PC-3 (cell line): ENCODE measurements around the gene SNAPC3. TPM values are rescaled to one million over a fixed set of nuclear protein-coding genes. Genes with fewer than 3 reads are reported as not detected.

Experiments used
- ATAC-seq: fragments of 200-7000 bp; cut with Tn5 transposase; 2 replicates; pipeline ENCODE4 v1.9.1; 2020; ENCODE audit warnings: mild to moderate bottlenecking, moderate library complexity
- BruUV-seq: library from RNA; stranded (reverse); fragments of 400-500 nt; replicated peaks from 2 replicates; lab custom pipeline; 2021; lab: Mats Ljungman, UMichigan
- CTCF ChIA-PET: fragments of 300-600 bp; sonication (Branson Sonifier 250); formaldehyde crosslinking; loops from one replicate; lab custom pipeline; 2022; ENCODE audit warnings: antibody characterized with exemption; lab: Charles Lee
- POLR2A ChIA-PET: fragments of 300-600 bp; sonication (Branson Sonifier 250); formaldehyde crosslinking; loops from one replicate; lab custom pipeline; 2022; ENCODE audit warnings: antibody characterized with exemption; ENCODE audit not compliant: unreplicated experiment; lab: Charles Lee
- DNase-seq: peaks from one replicate; pipeline ENCODE4 v3.0.0-alpha.2; 2015
- H2AFZ ChIP-seq: fragments of 300-600 bp; sonication (generic); 2 replicates; pipeline ENCODE4 v1.6.0; 2016; ENCODE audit warnings: antibody characterized with exemption, low read length
- H3F3A ChIP-seq: fragments of 300-600 bp; sonication (generic); one replicate; pipeline ENCODE4 v1.6.0; 2017; ENCODE audit warnings: antibody characterized with exemption, low read length, control low read depth, mild to moderate bottlenecking; ENCODE audit not compliant: unreplicated experiment
- H3K27ac ChIP-seq: fragments of 300-600 bp; sonication (generic); 2 replicates; pipeline ENCODE4 v1.5.1; 2016; ENCODE audit warnings: mild to moderate bottlenecking, low read length
- H3K27me3 ChIP-seq: fragments of 300-600 bp; sonication (generic); 2 replicates; pipeline ENCODE4 v1.6.1; 2016; ENCODE audit warnings: low read length, mixed read lengths
- H3K36me3 ChIP-seq: fragments of 300-600 bp; sonication (generic); 2 replicates; pipeline ENCODE4 v1.6.1; 2016; ENCODE audit warnings: low read depth, mixed run types, low read length, mixed read lengths
- H3K4me1 ChIP-seq: fragments of 300-600 bp; sonication (generic); 2 replicates; pipeline ENCODE4 v1.5.1; 2016; ENCODE audit warnings: low read length; ENCODE audit not compliant: insufficient read depth
- H3K4me2 ChIP-seq: fragments of 300-600 bp; sonication (generic); 2 replicates; pipeline ENCODE4 v1.6.0; 2016; ENCODE audit warnings: low read length
- H3K4me3 ChIP-seq: fragments of 300-600 bp; sonication (generic); 2 replicates; pipeline ENCODE4 v1.5.1; 2016; ENCODE audit warnings: mild to moderate bottlenecking, low read length, mixed read lengths
- H3K79me2 ChIP-seq: fragments of 300-600 bp; sonication (generic); 2 replicates; pipeline ENCODE4 v1.6.1; 2017; ENCODE audit warnings: low read length, mixed read lengths
- H3K9ac ChIP-seq: fragments of 300-600 bp; sonication (generic); 2 replicates; pipeline ENCODE4 v1.6.0; 2016; ENCODE audit warnings: mild to moderate bottlenecking, low read length
- H3K9me2 ChIP-seq: fragments of 300-600 bp; sonication (generic); replicated peaks from 2 replicates; pipeline ENCODE4 v1.6.1; 2016; ENCODE audit warnings: mixed run types, low read length, mixed read lengths
- H3K9me3 ChIP-seq: fragments of 300-600 bp; sonication (generic); 2 replicates; pipeline ENCODE4 v1.6.1; 2016; ENCODE audit warnings: low read length, mixed read lengths
- H4K20me1 ChIP-seq: fragments of 300-600 bp; sonication (generic); 2 replicates; pipeline ENCODE4 v1.6.1; 2016; ENCODE audit warnings: low read length, mixed read lengths
- EZH2 ChIP-seq: fragments of 300-600 bp; sonication (generic); IDR thresholded peaks from one replicate; pipeline ENCODE4 v1.6.1; 2017; ENCODE audit warnings: antibody characterized with exemption, mild to moderate bottlenecking, low read length; ENCODE audit not compliant: unreplicated experiment
- EZH2phosphoT487 ChIP-seq: fragments of 300-600 bp; sonication (generic); IDR thresholded peaks from 2 replicates; pipeline ENCODE4 v1.6.1; 2018; ENCODE audit warnings: mild to moderate bottlenecking, antibody characterized with exemption, low read length, borderline replicate concordance
- intact Hi-C: fragments of 100-400 bp; cut with micrococcal nuclease; formaldehyde crosslinking; loops from 2 replicates; pipeline ENCODE4 v1.9.0; 2023
- total RNA-seq: library from RNA; depleted of rRNA; stranded (reverse); fragments of >200 nt; gene quantifications from 2 replicates; pipeline ENCODE4 v1.2.3, GENCODE V29; 2014
- TF ChIP-seq, protein P1 (sequence below): fragments of 300-600 bp; sonication (generic); conservative IDR thresholded peaks from 2 replicates; pipeline ENCODE4 v1.5.1; 2017; ENCODE audit warnings: antibody characterized with exemption, low read depth, mild to moderate bottlenecking, low read length

Gene SNAPC3
- total RNA-seq, 1 experiment from 2014 or later = 25.4 TPM

DNA sequence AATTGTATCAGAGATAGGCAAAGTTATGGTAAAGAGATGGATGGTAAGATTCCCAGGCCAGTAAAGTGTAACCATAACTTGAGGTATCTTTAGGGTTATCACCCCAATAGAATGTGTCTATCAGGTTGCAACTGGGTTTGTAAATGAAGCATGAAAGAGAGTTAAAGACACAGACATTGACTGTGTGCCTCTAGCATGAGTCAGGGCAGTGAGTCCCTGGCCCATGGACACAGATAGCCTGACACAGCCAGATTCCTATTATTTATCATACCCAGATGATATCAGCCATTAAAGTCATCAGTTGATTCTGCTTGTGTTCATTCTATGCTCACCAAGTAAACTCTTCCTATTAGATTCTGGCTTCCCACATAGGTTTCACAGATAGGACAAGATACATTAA, 33.5 kb upstream of the SNAPC3 start:
- BruUV-seq = no TSS peak
- ChIA-PET CTCF (no interaction called here), POLR2A (no interaction called here)
- H4K20me1 ChIP-seq = no peaks in the 10 kb centered on the region
- no peaks in the 10 kb centered on the region for H3K9me3 ChIP-seq
- no peak overlapping the region for H3K27ac ChIP-seq
- H3F3A ChIP-seq = no peaks in the 10 kb centered on the region
- H3K27me3 ChIP-seq = no peaks in the 10 kb centered on the region
- H3K79me2 ChIP-seq = no peaks in the 10 kb centered on the region
- no peak overlapping the region for H3K4me3 ChIP-seq
- intact Hi-C loops = no loop called here
- no peaks in the 10 kb centered on the region for H3K4me1 ChIP-seq
- TF ChIP-seq EZH2phosphoT487 = no peak
- no peak for TF ChIP-seq EZH2
- TF ChIP-seq, protein P1, sequence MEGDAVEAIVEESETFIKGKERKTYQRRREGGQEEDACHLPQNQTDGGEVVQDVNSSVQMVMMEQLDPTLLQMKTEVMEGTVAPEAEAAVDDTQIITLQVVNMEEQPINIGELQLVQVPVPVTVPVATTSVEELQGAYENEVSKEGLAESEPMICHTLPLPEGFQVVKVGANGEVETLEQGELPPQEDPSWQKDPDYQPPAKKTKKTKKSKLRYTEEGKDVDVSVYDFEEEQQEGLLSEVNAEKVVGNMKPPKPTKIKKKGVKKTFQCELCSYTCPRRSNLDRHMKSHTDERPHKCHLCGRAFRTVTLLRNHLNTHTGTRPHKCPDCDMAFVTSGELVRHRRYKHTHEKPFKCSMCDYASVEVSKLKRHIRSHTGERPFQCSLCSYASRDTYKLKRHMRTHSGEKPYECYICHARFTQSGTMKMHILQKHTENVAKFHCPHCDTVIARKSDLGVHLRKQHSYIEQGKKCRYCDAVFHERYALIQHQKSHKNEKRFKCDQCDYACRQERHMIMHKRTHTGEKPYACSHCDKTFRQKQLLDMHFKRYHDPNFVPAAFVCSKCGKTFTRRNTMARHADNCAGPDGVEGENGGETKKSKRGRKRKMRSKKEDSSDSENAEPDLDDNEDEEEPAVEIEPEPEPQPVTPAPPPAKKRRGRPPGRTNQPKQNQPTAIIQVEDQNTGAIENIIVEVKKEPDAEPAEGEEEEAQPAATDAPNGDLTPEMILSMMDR = no peak
- DNase-seq = no peak
- no peaks in the 10 kb centered on the region for H3K9me2 ChIP-seq
- no peak overlapping the region for H3K9ac ChIP-seq
- no peak overlapping the region for H3K4me2 ChIP-seq
- H3K36me3 ChIP-seq = no peaks in the 10 kb centered on the region
- no peak for ATAC-seq
- H2AFZ ChIP-seq = no peak overlapping the region

DNA sequence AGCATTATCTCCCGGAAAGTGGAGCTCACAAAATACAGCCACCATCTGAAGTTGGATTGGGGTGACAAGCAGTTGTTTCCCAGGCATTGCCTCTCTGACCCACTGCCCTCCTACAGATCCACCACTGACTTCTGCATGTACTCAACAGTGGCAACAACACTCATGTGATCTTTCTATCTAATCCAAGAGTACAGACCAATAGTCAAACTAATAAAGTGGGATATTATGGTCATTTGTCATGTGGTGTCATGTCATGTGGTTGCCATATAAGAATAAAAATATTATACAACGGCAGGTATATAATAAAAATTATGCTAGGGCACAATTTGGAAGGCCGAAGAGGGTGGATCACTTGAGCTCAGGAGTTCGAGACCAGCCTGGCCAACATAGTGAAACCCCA, 33.0 kb upstream of the SNAPC3 start:
- H3K27me3 ChIP-seq = no peaks in the 10 kb centered on the region
- H2AFZ ChIP-seq = no peak overlapping the region
- H3K4me2 ChIP-seq = no peak overlapping the region
- POLR2A ChIA-PET = no interaction called here
- CTCF ChIA-PET = no interaction called here
- H3K9ac ChIP-seq = no peak overlapping the region
- H3K4me1 ChIP-seq = no peaks in the 10 kb centered on the region
- no peak overlapping the region for H3K27ac ChIP-seq
- no peaks in the 10 kb centered on the region for H3K9me2 ChIP-seq
- intact Hi-C loops = no loop called here
- DNase-seq = no peak
- no peak for ATAC-seq
- no peaks in the 10 kb centered on the region for H3K79me2 ChIP-seq
- no TSS peak for BruUV-seq
- no peaks in the 10 kb centered on the region for H3F3A ChIP-seq
- H3K9me3 ChIP-seq = no peaks in the 10 kb centered on the region
- no peaks in the 10 kb centered on the region for H3K36me3 ChIP-seq
- no peak for TF ChIP-seq EZH2
- TF ChIP-seq EZH2phosphoT487 = no peak
- TF ChIP-seq, protein P1 = no peak
- H3K4me3 ChIP-seq = no peak overlapping the region
- H4K20me1 ChIP-seq = no peaks in the 10 kb centered on the region

DNA sequence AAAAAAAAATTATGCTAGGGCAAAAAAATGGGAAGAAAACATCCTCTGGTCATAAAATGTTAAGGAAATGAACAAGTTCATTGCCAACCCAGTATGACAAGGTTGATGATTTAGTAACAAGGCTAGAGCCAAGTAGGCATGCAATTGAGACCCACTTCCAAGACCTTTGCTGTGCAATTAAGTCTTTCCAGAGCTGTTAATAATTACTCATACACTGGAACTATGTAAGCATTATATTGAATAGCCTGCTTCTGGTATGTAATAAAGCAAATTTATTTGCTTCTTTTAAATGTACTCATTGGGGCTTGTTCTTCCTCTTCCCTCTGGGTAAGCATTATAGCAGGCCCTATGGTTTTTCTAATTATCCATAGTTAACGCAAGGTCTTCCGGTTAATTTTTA, 32.5 kb upstream of the SNAPC3 start:
- CTCF ChIA-PET = no interaction called here
- no peaks in the 10 kb centered on the region for H3K27me3 ChIP-seq
- intact Hi-C loops = no loop called here
- H4K20me1 ChIP-seq = no peaks in the 10 kb centered on the region
- H3K4me2 ChIP-seq = no peak overlapping the region
- H3F3A ChIP-seq = no peaks in the 10 kb centered on the region
- POLR2A ChIA-PET = no interaction called here
- BruUV-seq = no TSS peak
- no peak for DNase-seq
- H3K36me3 ChIP-seq = no peaks in the 10 kb centered on the region
- TF ChIP-seq, protein P1 = no peak
- no peak for TF ChIP-seq EZH2phosphoT487
- H3K27ac ChIP-seq = no peak overlapping the region
- no peaks in the 10 kb centered on the region for H3K9me2 ChIP-seq
- H3K4me1 ChIP-seq = no peaks in the 10 kb centered on the region
- ATAC-seq = no peak
- no peak overlapping the region for H3K9ac ChIP-seq
- no peaks in the 10 kb centered on the region for H3K9me3 ChIP-seq
- no peak overlapping the region for H2AFZ ChIP-seq
- no peaks in the 10 kb centered on the region for H3K79me2 ChIP-seq
- no peak overlapping the region for H3K4me3 ChIP-seq
